Measurements from ENCODE around the gene CYP26A1. TPM values are rescaled to one million over a fixed set of nuclear protein-coding genes. Genes with fewer than 3 reads are reported as not detected.

The CYP26A1 gene
- total and polyA plus RNA-seq, 8 donors = 0.14 to 0.31 (median 0.21) TPM; not detected in 5

- ATAC-seq (no peak), DNase-seq (no peak)
- Histone ChIP-seq H3K27ac (no peak overlapping the region), H3K9me3 (no peaks in the 10 kb centered on the region), H3K27me3 (peaks cover 52 to 100% of the 10 kb centered on the region in 2 donors), H3K36me3 (no peaks in the 10 kb centered on the region), H3K4me3 (no peak overlapping the region), H3K4me1 (peaks cover 22 to 42% of the 10 kb centered on the region in 2 donors)
- intact Hi-C loops (cut with DNase I) = no loop called here
- no peak for TF ChIP-seq CTCF (IDR thresholded peaks at IDR 0.05)
These were observed 1.9 kb downstream of the CYP26A1 start for GRCh38 chr10:93075369-93076221.

- DNase-seq (no peak), ATAC-seq (no peak)
- no peak for TF ChIP-seq CTCF (IDR thresholded peaks at IDR 0.05)
- Histone ChIP-seq H3K4me3 (no peak overlapping the region), H3K36me3 (no peaks in the 10 kb centered on the region), H3K27me3 (peaks cover 42 to 91% of the 10 kb centered on the region in 2 donors), H3K9me3 (no peaks in the 10 kb centered on the region), H3K27ac (no peak overlapping the region), H3K4me1 (peaks cover 21 to 40% of the 10 kb centered on the region in 2 donors)
- intact Hi-C loops (cut with DNase I) = no loop called here
These were observed 3.2 kb downstream of the CYP26A1 start for GRCh38 chr10:93076871-93077270.

- Histone ChIP-seq H3K36me3 (no peaks in the 10 kb centered on the region), H3K27ac (no peak overlapping the region), H3K4me3 (no peak overlapping the region), H3K27me3 (peaks cover 31 to 81% of the 10 kb centered on the region in 2 donors), H3K9me3 (no peaks in the 10 kb centered on the region), H3K4me1 (peaks cover 15 to 30% of the 10 kb centered on the region in 2 donors)
- intact Hi-C loops (cut with DNase I) = no loop called here
- DNase-seq (no peak), ATAC-seq (no peak)
- no peak for TF ChIP-seq CTCF (IDR thresholded peaks at IDR 0.05)
These were observed 4.2 kb downstream of the CYP26A1 start for GRCh38 chr10:93077860-93078337.

- no peak for TF ChIP-seq CTCF (IDR thresholded peaks at IDR 0.05)
- no peak for ATAC-seq
- no peak for DNase-seq
These were observed 6.1 kb downstream of the CYP26A1 start for GRCh38 chr10:93079663-93080349.

More at GRCh38 chr10:93079663-93080349, 6.1 kb downstream of the CYP26A1 start:
- Histone ChIP-seq H3K9me3 (no peaks in the 10 kb centered on the region), H3K4me3 (no peak overlapping the region), H3K36me3 (no peaks in the 10 kb centered on the region), H3K27ac (no peak overlapping the region), H3K4me1 (peaks cover 0 to 11% of the 10 kb centered on the region in 2 donors), H3K27me3 (peaks cover 12 to 62% of the 10 kb centered on the region in 2 donors)
- intact Hi-C loops (cut with DNase I) = no loop called here

Measured in left lung (tissue), 10 donors.